Stimulated activated CD8-positive, alpha-beta memory T cell treated with anti-CD3 and anti-CD28 coated beads, Interleukin-7, amount 100 ng/mL, for 4 hours (primary cell): Measurements from ENCODE around the gene MYO6.

ENCODE experiments used
- DNase-seq, 2 donors: peaks; one replicate each; pipeline ENCODE4 v3.0.0-alpha.2; 2020; ENCODE audit warnings: low read depth in 2 of 2

The MYO6 gene

GRCh38 chr6:75766387-75766786 lies 17.3 kb downstream of the MYO6 start:
- no peak for DNase-seq

DNA sequence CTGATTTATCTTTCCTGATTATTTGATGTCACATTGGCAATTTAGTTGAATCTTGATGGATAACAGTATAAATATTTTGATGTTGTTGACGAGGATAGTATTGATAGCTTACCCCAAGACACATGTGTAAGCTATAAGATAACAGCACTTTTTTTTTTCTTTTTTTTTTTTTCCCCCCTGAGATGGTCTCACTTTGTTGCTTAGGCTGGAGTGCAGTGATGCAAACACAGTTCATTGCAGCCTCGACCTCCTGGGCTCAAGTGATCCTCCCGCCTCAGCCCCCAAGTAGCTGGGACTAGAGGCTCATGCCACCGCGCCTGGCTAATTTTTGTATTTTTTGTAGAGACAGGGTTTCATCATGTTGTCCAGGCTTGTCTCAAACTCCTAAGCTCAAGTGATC lies 21.8 kb downstream of the MYO6 start:
- no peak for DNase-seq

DNA sequence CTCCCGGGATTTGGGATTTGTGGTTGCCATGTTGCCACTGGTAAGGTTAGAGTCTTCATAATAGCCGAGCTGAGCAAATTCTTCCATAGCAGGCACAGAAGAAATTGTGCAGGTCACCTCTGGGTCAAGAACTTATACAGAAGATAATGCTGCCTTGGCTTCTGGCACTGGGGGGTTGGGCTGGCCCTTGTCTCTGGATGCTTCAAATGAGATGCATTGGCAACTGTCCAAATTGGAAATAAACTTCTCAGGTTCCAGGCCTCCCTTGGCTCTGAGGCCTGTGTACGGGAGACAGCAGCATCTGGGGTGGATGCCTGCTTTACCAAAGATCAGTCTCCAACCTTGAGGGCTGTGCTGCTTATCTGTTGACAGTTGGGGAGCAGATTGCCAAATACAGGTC lies 26.2 kb downstream of the MYO6 start:
- DNase-seq = no peak

GRCh38 chr6:75776461-75776860 lies 27.4 kb downstream of the MYO6 start:
- no peak for DNase-seq

- DNase-seq = no peak
Observed at GRCh38 chr6:75778757-75779156, 29.7 kb downstream of the MYO6 start.

- DNase-seq = no peak
Observed at GRCh38 chr6:75786152-75786551, 37.1 kb downstream of the MYO6 start.

- DNase-seq = no peak
Observed at GRCh38 chr6:75788894-75789293, 39.9 kb downstream of the MYO6 start.

DNA sequence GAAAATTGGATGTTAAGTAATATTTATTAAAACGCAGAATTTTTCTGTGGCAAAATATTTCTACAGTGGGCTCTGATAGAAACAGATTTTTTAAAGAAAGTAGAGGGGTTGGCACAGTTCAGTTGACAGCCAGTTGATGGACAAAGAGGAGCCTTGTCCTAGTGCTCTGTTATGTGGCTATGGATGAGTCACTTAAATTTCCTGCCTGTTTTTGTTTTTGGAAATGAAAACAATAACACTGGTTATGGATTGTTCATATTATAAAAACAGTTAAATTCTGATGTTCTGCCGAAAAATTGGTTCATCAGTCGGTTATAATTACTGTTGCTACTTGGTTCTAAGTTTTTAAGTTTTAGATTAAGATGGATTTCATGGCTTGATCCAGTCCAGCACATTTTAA lies 42.8 kb downstream of the MYO6 start:
- no peak for DNase-seq

GRCh38 chr6:75794351-75794846 lies 45.4 kb downstream of the MYO6 start:
- no peak for DNase-seq

- no peak for DNase-seq
Observed at GRCh38 chr6:75794954-75795739, 46.1 kb downstream of the MYO6 start.

GRCh38 chr6:75796723-75797122 lies 47.7 kb downstream of the MYO6 start:
- no peak for DNase-seq

DNA sequence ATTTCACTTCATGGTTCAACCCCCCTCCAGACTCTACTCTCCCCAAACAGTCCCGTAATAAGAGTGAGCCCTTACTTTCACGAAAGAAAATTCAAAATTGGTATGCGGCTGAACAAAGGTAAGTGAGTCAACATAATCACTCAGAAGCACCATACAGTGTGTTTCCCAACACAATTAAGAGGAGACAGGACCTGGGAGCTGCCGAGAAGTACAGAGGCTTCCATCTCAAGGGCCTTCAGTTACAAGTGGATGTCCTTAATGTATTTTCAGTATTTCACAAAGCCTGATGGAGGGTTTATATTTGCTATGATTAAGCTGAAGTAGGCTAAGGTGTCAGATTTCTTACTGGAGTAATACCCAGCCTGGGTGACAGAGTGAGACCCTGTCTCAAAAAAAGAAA lies 51.1 kb downstream of the MYO6 start:
- no peak for DNase-seq

DNA sequence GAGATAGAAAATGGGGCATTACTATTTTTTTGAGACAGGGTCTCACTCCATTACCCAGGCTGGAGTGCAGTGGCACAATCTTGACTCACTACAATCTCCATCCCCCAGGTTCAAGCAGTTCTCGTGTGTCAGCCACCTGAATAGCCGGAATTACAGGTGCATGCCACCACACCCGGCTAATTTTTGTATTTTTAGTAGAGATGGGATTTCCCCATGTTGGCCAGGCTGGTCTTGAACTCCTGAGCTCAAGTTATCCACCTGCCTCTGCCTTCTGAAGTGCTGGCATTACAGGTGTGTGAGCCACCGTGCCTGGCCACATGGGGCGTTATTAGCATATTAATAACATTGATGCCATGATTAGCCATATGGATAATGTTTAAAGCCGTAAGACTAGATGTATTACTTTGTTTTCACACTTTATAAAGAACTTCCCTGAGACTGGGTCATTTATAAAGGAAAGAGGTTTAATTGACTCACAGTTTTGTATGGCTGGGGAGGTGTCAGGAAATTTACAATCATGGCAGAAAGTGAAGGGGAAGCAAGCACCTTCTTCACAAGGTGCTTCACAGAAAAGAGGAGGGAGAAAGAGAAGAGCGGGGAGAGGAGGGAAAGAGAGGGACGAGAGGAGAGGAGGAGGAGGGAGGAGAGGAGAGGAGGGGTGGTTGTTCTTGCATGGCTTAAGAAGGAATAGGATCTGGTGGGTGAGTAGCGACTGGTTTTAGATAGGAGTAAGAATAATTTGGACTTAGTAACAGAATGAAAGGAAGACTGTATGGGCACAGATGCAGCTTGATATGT lies 51.9 kb downstream of the MYO6 start:
- DNase-seq = no peak

- no peak for DNase-seq
Observed at GRCh38 chr6:75802366-75802765, 53.3 kb downstream of the MYO6 start.

GRCh38 chr6:75808507-75808906 lies 59.5 kb downstream of the MYO6 start:
- DNase-seq = no peak

DNA sequence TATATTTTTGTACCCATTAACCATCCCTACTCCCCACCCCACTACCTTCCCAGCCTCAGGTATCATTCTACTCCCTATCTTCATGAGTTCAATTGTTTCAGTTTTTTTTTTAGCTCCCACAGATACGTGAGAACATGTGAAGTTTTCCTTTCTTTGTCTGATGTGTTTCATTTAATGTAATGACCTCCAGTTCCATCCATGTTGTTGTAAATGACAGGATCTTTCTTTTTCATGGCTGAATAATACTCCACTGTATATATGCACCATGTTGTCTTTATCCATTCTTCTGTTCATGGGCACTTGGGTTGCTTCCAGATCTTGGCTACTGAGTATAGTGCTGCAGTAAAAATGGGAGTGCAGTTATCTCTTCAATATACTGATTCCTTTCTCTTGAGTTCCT lies 63.5 kb downstream of the MYO6 start:
- DNase-seq = no peak

DNA sequence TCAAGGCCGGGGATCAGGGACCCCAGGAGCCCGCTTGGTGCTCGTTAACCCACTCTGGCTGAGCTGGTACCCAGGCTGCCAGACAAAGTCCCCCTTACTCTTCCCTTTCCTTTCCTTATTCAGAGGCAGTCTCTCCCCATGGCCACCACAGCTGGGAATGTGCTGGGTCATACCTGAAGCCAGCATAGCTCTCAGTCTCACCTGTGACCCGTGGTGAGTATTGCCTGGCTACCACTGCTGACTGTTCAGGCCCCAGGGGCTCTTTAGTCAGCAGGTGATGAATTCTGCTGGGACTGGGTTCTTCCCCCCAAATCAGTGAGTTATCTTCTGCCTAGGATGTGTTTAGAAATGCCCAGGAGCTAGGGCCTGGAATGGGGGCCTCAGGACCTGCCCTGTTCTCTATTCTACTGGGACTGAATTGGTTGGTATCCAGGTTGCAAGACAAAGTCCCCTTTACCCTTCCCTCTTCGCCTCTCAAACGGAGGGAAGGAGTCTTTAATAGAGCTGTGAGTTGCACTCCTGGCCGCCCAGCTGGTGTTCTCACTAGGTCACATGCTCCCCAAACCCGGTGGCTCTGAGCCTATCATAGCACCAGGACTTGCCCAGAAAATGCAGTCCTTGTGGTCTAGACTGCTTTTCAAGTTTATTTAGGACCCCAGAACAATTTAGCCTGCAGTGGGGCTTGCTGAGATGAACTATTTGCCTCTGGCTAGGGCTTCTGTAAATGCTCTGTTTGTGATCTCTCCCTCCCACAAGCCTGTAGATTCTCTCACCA lies 64.6 kb downstream of the MYO6 start:
- no peak for DNase-seq

DNA sequence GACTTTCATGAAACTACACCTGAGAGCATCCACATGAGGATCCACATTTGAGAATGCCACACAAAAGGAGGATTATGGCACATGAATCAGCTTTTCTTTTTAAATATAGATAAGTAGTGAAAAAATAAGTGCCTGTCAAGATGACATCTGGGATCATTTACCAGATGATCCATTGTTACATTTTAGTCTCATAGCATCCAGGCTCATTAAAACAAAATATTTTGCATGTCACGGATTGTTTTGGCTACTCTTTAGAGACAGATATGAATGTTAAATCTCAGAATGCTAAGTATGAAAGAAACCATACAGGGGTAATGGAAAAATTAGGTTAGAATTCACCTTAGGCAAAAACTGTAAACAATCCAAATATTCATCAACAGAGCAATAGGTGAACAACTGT lies 66.7 kb downstream of the MYO6 start:
- no peak for DNase-seq

DNA sequence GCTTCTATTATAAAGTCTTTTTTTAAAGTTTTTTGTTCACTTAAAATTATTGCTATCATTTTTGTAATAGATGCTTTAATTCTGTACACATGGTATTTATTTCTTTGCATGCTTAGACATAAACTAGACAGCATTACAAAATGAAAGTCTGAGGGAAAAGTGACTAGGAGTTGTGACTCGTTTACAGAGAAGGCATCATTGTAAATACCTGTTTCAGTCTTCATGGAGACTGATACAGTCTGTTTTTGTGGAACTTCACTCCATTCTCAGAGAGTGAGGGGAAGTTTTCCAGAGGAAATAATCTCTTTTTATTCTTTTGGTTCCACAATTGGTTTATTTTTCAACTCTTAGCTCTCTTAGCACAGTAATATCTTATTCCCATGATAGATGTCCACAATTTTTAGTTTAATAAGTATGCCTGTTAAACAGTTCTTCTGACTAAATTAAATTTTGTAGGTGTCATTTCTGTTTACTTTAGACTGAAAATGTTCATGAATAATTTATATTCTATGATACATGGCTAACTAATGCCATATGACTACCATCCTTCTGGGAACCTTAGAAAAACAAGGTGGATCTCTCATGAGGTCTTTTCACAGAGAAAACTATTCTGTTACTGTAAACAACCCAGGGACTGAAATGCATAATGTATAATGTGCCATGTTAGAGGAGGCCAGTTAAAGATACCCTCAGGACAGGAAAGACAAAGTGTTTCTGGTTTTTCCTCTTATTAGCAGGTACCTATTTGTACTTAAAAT lies 69.2 kb downstream of the MYO6 start:
- DNase-seq = no peak

GRCh38 chr6:75819776-75820487 lies 70.9 kb downstream of the MYO6 start:
- no peak for DNase-seq

- DNase-seq = no peak
Observed at GRCh38 chr6:75824160-75824559, 75.1 kb downstream of the MYO6 start.
